ENCODE measurements around the gene ZNRF3.

Gene ZNRF3

GRCh38 chr22:29012952-29013351, 129.6 kb downstream of the ZNRF3 start:
- H4K12ac ChIP-seq (ENCODE audit: low read depth, low read length), result no peak overlapping the region
- H2BK12ac ChIP-seq (ENCODE audit: low read length), result no peak overlapping the region
- no peaks in the 10 kb centered on the region for H3K4me1 ChIP-seq (ENCODE audit: control insufficient read depth in 1 of 2, insufficient read depth in 2 of 2, low read length in 2 of 2)
- no peak overlapping the region for H3K4me2 ChIP-seq (ENCODE audit: low read length)
- no peak overlapping the region for H2BK5ac ChIP-seq (ENCODE audit: low read depth, low read length, poor library complexity)
- no peak overlapping the region for H3K18ac ChIP-seq (ENCODE audit: low read length)
- no peak overlapping the region for H2BK120ac ChIP-seq (ENCODE audit: insufficient read depth, low read length, poor library complexity)
- no peak overlapping the region for H4K8ac ChIP-seq (ENCODE audit: low read depth, low read length)
- peak overlapping the region; percentile 44 for H3K9ac ChIP-seq (ENCODE audit: low read length)
- H3K4me3 ChIP-seq (ENCODE audit: low read depth, low read length), result no peak overlapping the region
- DNase-seq, result no peak
- no peak overlapping the region for H3K27ac ChIP-seq (ENCODE audit: low read depth, low read length)
- no CpG with 5 or more reads among the region's 4 CpGs for WGBS (ENCODE audit: extremely low coverage, insufficient coverage, insufficient read length)
- no peak overlapping the region for H3K14ac ChIP-seq (ENCODE audit: low read length)
- no peaks in the 10 kb centered on the region for H3K79me2 ChIP-seq (ENCODE audit: control insufficient read depth, insufficient read depth, low read length, poor library complexity)
- no peak overlapping the region for H4K91ac ChIP-seq (ENCODE audit: low read depth, low read length)
- H3K23ac ChIP-seq (ENCODE audit: low read length), result peak overlapping the region; percentile 41
- H3K79me1 ChIP-seq (ENCODE audit: low read length), result no peaks in the 10 kb centered on the region
- H3K4ac ChIP-seq (ENCODE audit: low read depth, low read length), result no peak overlapping the region
- no peak overlapping the region for H2AFZ ChIP-seq (ENCODE audit: insufficient read depth, low read length, poor library complexity)
- no peaks in the 10 kb centered on the region for H3K27me3 ChIP-seq (ENCODE audit: insufficient read depth, low read length)
- H3K9me3 ChIP-seq (ENCODE audit: insufficient read depth, low read depth, low read length), result peaks cover 1% of the 10 kb centered on the region
- peaks cover 0 to 2% of the 10 kb centered on the region in 2 experiments for H3K36me3 ChIP-seq (ENCODE audit: control insufficient read depth in 1 of 2, insufficient read depth in 2 of 2, low read length in 2 of 2)
- no peak overlapping the region for H2AK5ac ChIP-seq (ENCODE audit: low read length)

- H3K27ac ChIP-seq (ENCODE audit: low read depth, low read length), result no peak overlapping the region
- no peak overlapping the region for H4K91ac ChIP-seq (ENCODE audit: low read depth, low read length)
- H3K4me3 ChIP-seq (ENCODE audit: low read depth, low read length), result no peak overlapping the region
- DNase-seq, result no peak
- H3K4me2 ChIP-seq (ENCODE audit: low read length), result no peak overlapping the region
- H3K27me3 ChIP-seq (ENCODE audit: insufficient read depth, low read length), result no peaks in the 10 kb centered on the region
- no peak overlapping the region for H3K4ac ChIP-seq (ENCODE audit: low read depth, low read length)
- H2BK5ac ChIP-seq (ENCODE audit: low read depth, low read length, poor library complexity), result no peak overlapping the region
- no peak overlapping the region for H3K23ac ChIP-seq (ENCODE audit: low read length)
- no peak overlapping the region for H2AK5ac ChIP-seq (ENCODE audit: low read length)
- H2BK120ac ChIP-seq (ENCODE audit: insufficient read depth, low read length, poor library complexity), result no peak overlapping the region
- H2BK12ac ChIP-seq (ENCODE audit: low read length), result no peak overlapping the region
- H3K79me1 ChIP-seq (ENCODE audit: low read length), result no peaks in the 10 kb centered on the region
- H3K36me3 ChIP-seq (ENCODE audit: control insufficient read depth in 1 of 2, insufficient read depth in 2 of 2, low read length in 2 of 2), result peaks cover 0 to 2% of the 10 kb centered on the region in 2 experiments
- H3K9me3 ChIP-seq (ENCODE audit: insufficient read depth, low read depth, low read length), result peaks cover 1% of the 10 kb centered on the region
- no peak overlapping the region for H3K18ac ChIP-seq (ENCODE audit: low read length)
- H3K4me1 ChIP-seq (ENCODE audit: control insufficient read depth in 1 of 2, insufficient read depth in 2 of 2, low read length in 2 of 2), result no peaks in the 10 kb centered on the region
- H4K12ac ChIP-seq (ENCODE audit: low read depth, low read length), result no peak overlapping the region
- no peak overlapping the region for H3K14ac ChIP-seq (ENCODE audit: low read length)
- no CpG with 5 or more reads among the region's 4 CpGs for WGBS (ENCODE audit: extremely low coverage, insufficient coverage, insufficient read length)
- H2AFZ ChIP-seq (ENCODE audit: insufficient read depth, low read length, poor library complexity), result no peak overlapping the region
- no peaks in the 10 kb centered on the region for H3K79me2 ChIP-seq (ENCODE audit: control insufficient read depth, insufficient read depth, low read length, poor library complexity)
- no peak overlapping the region for H4K8ac ChIP-seq (ENCODE audit: low read depth, low read length)
- no peak overlapping the region for H3K9ac ChIP-seq (ENCODE audit: low read length)
Measured at GRCh38 chr22:29014293-29014692, 130.9 kb downstream of the ZNRF3 start.

GRCh38 chr22:29014773-29015172, 131.4 kb downstream of the ZNRF3 start:
- peaks cover 1% of the 10 kb centered on the region for H3K9me3 ChIP-seq (ENCODE audit: insufficient read depth, low read depth, low read length)
- no peaks in the 10 kb centered on the region for H3K27me3 ChIP-seq (ENCODE audit: insufficient read depth, low read length)
- WGBS (ENCODE audit: extremely low coverage, insufficient coverage, insufficient read length), result no CpG with 5 or more reads among the region's 4 CpGs
- no peak overlapping the region for H3K18ac ChIP-seq (ENCODE audit: low read length)
- H3K4me3 ChIP-seq (ENCODE audit: low read depth, low read length), result no peak overlapping the region
- no peak overlapping the region for H4K8ac ChIP-seq (ENCODE audit: low read depth, low read length)
- no peak overlapping the region for H3K4ac ChIP-seq (ENCODE audit: low read depth, low read length)
- no peak overlapping the region for H2AK5ac ChIP-seq (ENCODE audit: low read length)
- H3K23ac ChIP-seq (ENCODE audit: low read length), result no peak overlapping the region
- H4K12ac ChIP-seq (ENCODE audit: low read depth, low read length), result no peak overlapping the region
- no peak overlapping the region for H3K27ac ChIP-seq (ENCODE audit: low read depth, low read length)
- no peak overlapping the region for H2AFZ ChIP-seq (ENCODE audit: insufficient read depth, low read length, poor library complexity)
- no peak overlapping the region for H4K91ac ChIP-seq (ENCODE audit: low read depth, low read length)
- no peak overlapping the region for H2BK12ac ChIP-seq (ENCODE audit: low read length)
- H3K4me1 ChIP-seq (ENCODE audit: control insufficient read depth in 1 of 2, insufficient read depth in 2 of 2, low read length in 2 of 2), result no peaks in the 10 kb centered on the region
- no peak overlapping the region for H2BK120ac ChIP-seq (ENCODE audit: insufficient read depth, low read length, poor library complexity)
- no peak overlapping the region for H2BK5ac ChIP-seq (ENCODE audit: low read depth, low read length, poor library complexity)
- no peak overlapping the region for H3K14ac ChIP-seq (ENCODE audit: low read length)
- H3K79me2 ChIP-seq (ENCODE audit: control insufficient read depth, insufficient read depth, low read length, poor library complexity), result no peaks in the 10 kb centered on the region
- no peak for DNase-seq
- H3K4me2 ChIP-seq (ENCODE audit: low read length), result no peak overlapping the region
- H3K79me1 ChIP-seq (ENCODE audit: low read length), result no peaks in the 10 kb centered on the region
- H3K9ac ChIP-seq (ENCODE audit: low read length), result no peak overlapping the region
- H3K36me3 ChIP-seq (ENCODE audit: control insufficient read depth in 1 of 2, insufficient read depth in 2 of 2, low read length in 2 of 2), result peaks cover 0 to 2% of the 10 kb centered on the region in 2 experiments

- no peak overlapping the region for H4K8ac ChIP-seq (ENCODE audit: low read depth, low read length)
Measured at GRCh38 chr22:29016067-29016938, 132.9 kb downstream of the ZNRF3 start.

More at GRCh38 chr22:29016067-29016938, 132.9 kb downstream of the ZNRF3 start:
- Histone ChIP-seq H3K18ac (ENCODE audit: low read length) (no peak overlapping the region), H2AFZ (ENCODE audit: insufficient read depth, low read length, poor library complexity) (no peak overlapping the region), H3K4me3 (ENCODE audit: low read depth, low read length) (no peak overlapping the region), H3K79me2 (ENCODE audit: control insufficient read depth, insufficient read depth, low read length, poor library complexity) (no peaks in the 10 kb centered on the region), H3K27ac (ENCODE audit: low read depth, low read length) (no peak overlapping the region), H2BK5ac (ENCODE audit: low read depth, low read length, poor library complexity) (no peak overlapping the region), H3K4me1 (ENCODE audit: control insufficient read depth in 1 of 2, insufficient read depth in 2 of 2, low read length in 2 of 2) (no peaks in the 10 kb centered on the region), H3K9ac (ENCODE audit: low read length) (no peak overlapping the region), H3K4ac (ENCODE audit: low read depth, low read length) (no peak overlapping the region), H2BK120ac (ENCODE audit: insufficient read depth, low read length, poor library complexity) (no peak overlapping the region), H3K27me3 (ENCODE audit: insufficient read depth, low read length) (no peaks in the 10 kb centered on the region), H4K12ac (ENCODE audit: low read depth, low read length) (no peak overlapping the region), H3K14ac (ENCODE audit: low read length) (no peak overlapping the region), H4K91ac (ENCODE audit: low read depth, low read length) (no peak overlapping the region), H2AK5ac (ENCODE audit: low read length) (no peak overlapping the region), H3K9me3 (ENCODE audit: insufficient read depth, low read depth, low read length) (peaks cover 1% of the 10 kb centered on the region), H3K79me1 (ENCODE audit: low read length) (no peaks in the 10 kb centered on the region), H2BK12ac (ENCODE audit: low read length) (no peak overlapping the region), H3K23ac (ENCODE audit: low read length) (no peak overlapping the region), H3K36me3 (ENCODE audit: control insufficient read depth in 1 of 2, insufficient read depth in 2 of 2, low read length in 2 of 2) (peaks cover 0 to 2% of the 10 kb centered on the region in 2 experiments), H3K4me2 (ENCODE audit: low read length) (no peak overlapping the region)
- no peak for DNase-seq
- WGBS (ENCODE audit: extremely low coverage, insufficient coverage, insufficient read length), result no CpG with 5 or more reads among the region's 3 CpGs
